A549 (cell line): ENCODE results near the gene CABP1. TPM values are rescaled to one million over a fixed set of nuclear protein-coding genes. Genes with fewer than 3 reads are reported as not detected.

Source experiments
- ATAC-seq, 2 experiments: fragments of 200-7000 bp in 1 of 2; fragments of >200 bp in 1 of 2; cut with Nextera tagmentation in 1 of 2; cut with Tn5 transposase in 1 of 2; 3 replicates each; pipeline versions ENCODE4 v1.8.0 to v1.9.1; 2018 to 2020; ENCODE audit warnings: mild to moderate bottlenecking in 1 of 2, moderate library complexity in 1 of 2
- CTCF ChIA-PET: fragments of 300-600 bp; sonication (Branson Sonifier 250); formaldehyde crosslinking; extraction: SDS; loops from one replicate; lab custom pipeline; 2021; ENCODE audit warnings: antibody characterized with exemption, inconsistent platforms; lab: Yijun Ruan, JAX
- POLR2A ChIA-PET: fragments of 350-600 bp; formaldehyde crosslinking; extraction: SDS; loops from one replicate; lab custom pipeline; 2021; ENCODE audit warnings: antibody characterized with exemption, inconsistent platforms; lab: Yijun Ruan, JAX
- DNase-seq, 2 experiments: peaks; one replicate each; pipeline versions ENCODE4 v3.0.0 to v3.0.0-alpha.2; 2011 to 2016; ENCODE audit warnings: low read depth in 1 of 2, low spot score in 1 of 2
- FAIRE-seq: peaks from 2 replicates; lab custom pipeline; 2011; peaks lifted over from hg19 to GRCh38; lab: Jason Lieb, UNC
- H3K27ac ChIP-seq, 2 experiments: fragments of >200 bp; sonication (Bioruptor Twin); formaldehyde crosslinking; 3 replicates each; pipeline ENCODE4 v1.5.1; 2016 to 2017
- H3K4me1 ChIP-seq: fragments of >200 bp; sonication (Bioruptor Twin); formaldehyde crosslinking; 3 replicates; pipeline ENCODE4 v1.6.1; 2016
- H3K4me2 ChIP-seq: fragments of >200 bp; sonication (Bioruptor Twin); formaldehyde crosslinking; 3 replicates; pipeline ENCODE4 v1.6.1; 2016
- H3K4me3 ChIP-seq: fragments of >200 bp; sonication (Bioruptor Twin); formaldehyde crosslinking; 3 replicates; pipeline ENCODE4 v1.5.1; 2016
- H3K9me3 ChIP-seq: fragments of >200 bp; sonication (Bioruptor Twin); formaldehyde crosslinking; 3 replicates; pipeline ENCODE4 v1.6.1; 2016
- BCL3 ChIP-seq: fragments of >200 bp; sonication (Bioruptor Twin); formaldehyde crosslinking; IDR thresholded peaks from 3 replicates; pipeline ENCODE4 v1.6.1; 2016
- BHLHE40 ChIP-seq: IDR thresholded peaks from 2 replicates; pipeline ENCODE4 v1.6.1; 2012; ENCODE audit warnings: low read depth, low read length, inconsistent platforms
- CBX2 ChIP-seq: fragments of 200-600 bp; sonication (generic); IDR thresholded peaks from 2 replicates; pipeline ENCODE4 v1.6.1; 2016; ENCODE audit warnings: low read depth, mild to moderate bottlenecking, borderline replicate concordance
- CBX8 ChIP-seq: fragments of 200-600 bp; sonication (generic); IDR thresholded peaks from 2 replicates; pipeline ENCODE4 v1.6.1; 2016
- CEBPB ChIP-seq, 2 experiments: fragments of >200 bp in 1 of 2; sonication (Bioruptor Twin) in 1 of 2; formaldehyde crosslinking in 1 of 2; IDR thresholded peaks; 2 replicates each; pipeline ENCODE4 v1.6.1; 2012 to 2016
- EHF ChIP-seq: fragments of 250-450 bp; sonication (Bioruptor Pico); IDR thresholded peaks from 2 replicates; pipeline ENCODE4 v1.5.0; 2020; ENCODE audit warnings: mild to moderate bottlenecking
- FOSB ChIP-seq: fragments of 250-450 bp; sonication (Bioruptor Pico); IDR thresholded peaks from 2 replicates; pipeline ENCODE4 v1.5.0; 2020; ENCODE audit warnings: mild to moderate bottlenecking, moderate library complexity
- FOSL2 ChIP-seq, 2 experiments: fragments of 450-650 bp in 1 of 2; fragments of >200 bp in 1 of 2; sonication (Bioruptor Twin) in 1 of 2; formaldehyde crosslinking; IDR thresholded peaks; 2 replicates each; pipeline versions ENCODE4 v1.5.0 to v1.6.1; 2016 to 2020; ENCODE audit warnings: mild to moderate bottlenecking in 1 of 2, moderate library complexity in 1 of 2
- HDAC2 ChIP-seq: fragments of 200-600 bp; sonication (generic); IDR thresholded peaks from 2 replicates; pipeline ENCODE4 v1.6.1; 2016
- HES2 ChIP-seq: fragments of >200 bp; sonication (Bioruptor Twin); formaldehyde crosslinking; IDR thresholded peaks from 2 replicates; pipeline ENCODE4 v1.6.1; 2016
- HEYL ChIP-seq: fragments of 250-450 bp; sonication (Bioruptor Pico); IDR thresholded peaks from 2 replicates; pipeline ENCODE4 v1.8.0; 2021; ENCODE audit warnings: mild to moderate bottlenecking, moderate library complexity
- JUN ChIP-seq, 2 experiments: fragments of >200 bp; sonication (Bioruptor Twin); formaldehyde crosslinking; IDR thresholded peaks; 2 replicates in 1 of 2; 3 replicates in 1 of 2; pipeline ENCODE4 v1.6.1; 2016 to 2017
- JUNB ChIP-seq: fragments of >200 bp; sonication (Bioruptor Twin); formaldehyde crosslinking; IDR thresholded peaks from 2 replicates; pipeline ENCODE4 v1.6.1; 2016
- KDM1A ChIP-seq: fragments of 200-600 bp; sonication (generic); IDR thresholded peaks from 2 replicates; pipeline ENCODE4 v1.6.1; 2016; ENCODE audit warnings: low read depth, mild to moderate bottlenecking
- MAX ChIP-seq: IDR thresholded peaks from 2 replicates; pipeline ENCODE4 v1.6.1; 2012
- MYC ChIP-seq: IDR thresholded peaks from 2 replicates; pipeline ENCODE4 v1.6.1; 2012; ENCODE audit warnings: mild to moderate bottlenecking, inconsistent platforms, low read length, improper control_type of control experiment, borderline replicate concordance
- NFE2L2 ChIP-seq: fragments of 150-350 bp; conservative IDR thresholded peaks from 2 replicates; pipeline ENCODE4 v1.6.1; 2014; ENCODE audit warnings: low read length
- PHF8 ChIP-seq: fragments of 200-600 bp; sonication (generic); IDR thresholded peaks from 2 replicates; pipeline ENCODE4 v1.6.1; 2016; ENCODE audit warnings: low read depth, mild to moderate bottlenecking, antibody characterized with exemption, moderate library complexity, borderline replicate concordance
- POLR2A ChIP-seq: IDR thresholded peaks from 2 replicates; pipeline ENCODE4 v1.6.1; 2012; ENCODE audit warnings: mild to moderate bottlenecking, low read length
- POLR2AphosphoS2 ChIP-seq: conservative IDR thresholded peaks from 2 replicates; pipeline ENCODE4 v1.6.1; 2012; ENCODE audit warnings: low read length, improper control_type of control experiment, inconsistent platforms
- RAD21 ChIP-seq, 2 experiments: fragments of >200 bp in 1 of 2; sonication (Bioruptor Twin) in 1 of 2; formaldehyde crosslinking in 1 of 2; IDR thresholded peaks in 1 of 2; conservative IDR thresholded peaks in 1 of 2; 2 replicates in 1 of 2; 3 replicates in 1 of 2; pipeline ENCODE4 v1.6.1; 2012 to 2018; ENCODE audit warnings: inconsistent platforms in 1 of 2
- RARB ChIP-seq: fragments of 250-450 bp; sonication (Bioruptor Pico); IDR thresholded peaks from 2 replicates; pipeline ENCODE4 v1.8.0; 2021; ENCODE audit warnings: mild to moderate bottlenecking, moderate library complexity
- RCOR1 ChIP-seq: fragments of 150-350 bp; IDR thresholded peaks from 2 replicates; pipeline ENCODE4 v1.6.1; 2014; ENCODE audit warnings: antibody characterized with exemption, low read length, low read depth
- REST ChIP-seq: fragments of 200-600 bp; sonication (generic); IDR thresholded peaks from 2 replicates; pipeline ENCODE4 v1.6.1; 2016; ENCODE audit warnings: antibody characterized with exemption, mild to moderate bottlenecking, moderate library complexity
- RFX5 ChIP-seq: fragments of 450-650 bp; IDR thresholded peaks from 2 replicates; pipeline ENCODE4 v1.7.1; 2014; ENCODE audit warnings: antibody characterized with exemption, mild to moderate bottlenecking, moderate library complexity
- RNF2 ChIP-seq: fragments of 200-600 bp; sonication (generic); IDR thresholded peaks from 2 replicates; pipeline ENCODE4 v1.6.1; 2016; ENCODE audit warnings: low read depth, mild to moderate bottlenecking, antibody characterized with exemption, moderate library complexity, borderline replicate concordance
- SMC3 ChIP-seq: fragments of >200 bp; sonication (Bioruptor Twin); formaldehyde crosslinking; IDR thresholded peaks from 3 replicates; pipeline ENCODE4 v1.6.1; 2018; ENCODE audit warnings: inconsistent platforms
- TFCP2L1 ChIP-seq: fragments of 250-450 bp; sonication (Bioruptor Pico); IDR thresholded peaks from 2 replicates; pipeline ENCODE4 v1.5.0; 2021; ENCODE audit warnings: mild to moderate bottlenecking
- WGBS: methylation state at CpG from one replicate; pipeline ENCODE4 v1.1.6; 2017; ENCODE audit errors: missing lambda C conversion rate; 5-methylcytosine and 5-hydroxymethylcytosine counted together
- polyA plus RNA-seq, 4 experiments: library from polyadenylated mRNA; depleted of rRNA in 3 of 4; stranded (reverse); fragments of >200 nt; fragmentation: RNase III in 1 of 4; extraction: RNeasy Plus Mini Kit Qiagen cat#74134 plus additional on column Dnase treatment in 1 of 4; gene quantifications; 2 replicates in 3 of 4; 3 replicates in 1 of 4; pipeline ENCODE4 v1.2.3, GENCODE V29; 2011 to 2017

CABP1 gene
- polyA plus RNA-seq, 2 of the 4 experiments (the other 2 are of a cell fraction): 0.15 to 0.22 TPM

- ChIA-PET POLR2A (no interaction called here), CTCF (interaction anchor here (1.5 to 2.5 kb wide), 2 partner anchors 36 to 103 kb away, joined by 7 to 10 read pairs; no protein-coding TSS in a partner anchor)
- Histone ChIP-seq H3K9me3 (no peaks in the 10 kb centered on the region), H3K27ac (peak overlapping the region; percentile 92 to 94; a peak in 4 of 6 replicates), H3K4me1 (peaks cover 30% of the 10 kb centered on the region), H3K4me3 (peak overlapping the region; percentile 97; the same call in 2 of the 3 replicates), H3K4me2 (peak overlapping the region; percentile 83)
- 91% methylated on average over 3 of the region's 3 CpGs for WGBS
- ATAC-seq (no peak), FAIRE-seq (no peak), DNase-seq (no peak)
- TF ChIP-seq FOSL2 (IDR thresholded peaks at IDR 0.05): no peak
- no peak for TF ChIP-seq FOSL2 (CRISPR knock-in tag; IDR thresholded peaks at IDR 0.05)
- TF ChIP-seq BCL3: no peak
- TF ChIP-seq SMC3: no peak
Observed at GRCh38 chr12:120685522-120685921, 45.1 kb downstream of the CABP1 start.

GRCh38 chr12:120686151-120686689 lies 45.8 kb downstream of the CABP1 start:
- no peaks in the 10 kb centered on the region for H3K9me3 ChIP-seq
- WGBS: under 1% methylated on average over 31 of the region's 46 CpGs
- peak overlapping the region; percentile 97 for H3K4me3 ChIP-seq
- peak overlapping the region; percentile 83 for H3K4me2 ChIP-seq
- POLR2A ChIA-PET: interaction anchor here (1.0 to 1.4 kb wide), 4 partner anchors 25 to 105 kb away, joined by 3 to 5 read pairs (median 4); partner anchors contain the start of gene POP5
- FAIRE-seq (peak; percentile 46), DNase-seq (peak; percentile 92 to 99), ATAC-seq (peak; percentile 89 to 94)
- H3K27ac ChIP-seq: peak overlapping the region; percentile 92 to 94
- H3K4me1 ChIP-seq: peaks cover 37% of the 10 kb centered on the region
- CTCF ChIA-PET: interaction anchor here (0.6 to 2.5 kb wide), 6 partner anchors 8 to 103 kb away, joined by 3 to 10 read pairs (median 4); no protein-coding TSS in a partner anchor
- TF ChIP-seq JUNB (no peak), RAD21 (conservative IDR thresholded peaks at IDR 0.05 in 1 of 2, IDR thresholded peaks at IDR 0.05 in 1 of 2) (no peak), KDM1A (no peak), HEYL (CRISPR knock-in tag) (no peak), NFE2L2 (no peak), CBX2 (no peak), JUN (IDR thresholded peaks at IDR 0.05) (0 out of 5 replicates have a peak, but pooled peaks of 1 of the 2 experiments have one; percentile 29), POLR2AphosphoS2 (no peak), BHLHE40 (no peak), FOSB (CRISPR knock-in tag) (no peak), HDAC2 (no peak), EHF (no peak), CBX8 (no peak), RFX5 (peak; percentile 32; the same call in 1 of the 2 replicates), HES2 (no peak), POLR2A (peak; percentile 98), SMC3 (no peak), CEBPB (IDR thresholded peaks at IDR 0.05) (no peak), MYC (0 out of 2 replicates have a peak, but pooled peaks have one; percentile 12), MAX (no peak; the same call in 1 of the 2 replicates), BCL3 (no peak), RARB (CRISPR knock-in tag) (no peak), PHF8 (peak; percentile 70; the same call in 1 of the 2 replicates), FOSL2 (IDR thresholded peaks at IDR 0.05) (no peak), FOSL2 (CRISPR knock-in tag; IDR thresholded peaks at IDR 0.05) (no peak), RNF2 (no peak), RCOR1 (no peak), TFCP2L1 (no peak), REST (no peak)
